Vagina (tissue), 2 donors: Measurements from ENCODE around the gene SOX4.

Source experiments
- POLR2A ChIP-seq, 2 donors: fragments of 450-650 bp; IDR thresholded peaks; one replicate each; pipeline ENCODE4 v1.6.1; 2017; ENCODE audit warnings: antibody characterized with exemption in 2 of 2, mild to moderate bottlenecking in 2 of 2, moderate library complexity in 2 of 2
- TF ChIP-seq, protein P1 (sequence below), 3 experiments: fragments of 450-650 bp in 2 of 3; fragments of 200-600 bp in 1 of 3; sonication (generic) in 1 of 3; IDR thresholded peaks; one replicate each; pipeline ENCODE4 v1.5.1; 2017 to 2019; ENCODE audit warnings: antibody characterized with exemption in 3 of 3, mild to moderate bottlenecking in 2 of 3, moderate library complexity in 2 of 3

DNA sequence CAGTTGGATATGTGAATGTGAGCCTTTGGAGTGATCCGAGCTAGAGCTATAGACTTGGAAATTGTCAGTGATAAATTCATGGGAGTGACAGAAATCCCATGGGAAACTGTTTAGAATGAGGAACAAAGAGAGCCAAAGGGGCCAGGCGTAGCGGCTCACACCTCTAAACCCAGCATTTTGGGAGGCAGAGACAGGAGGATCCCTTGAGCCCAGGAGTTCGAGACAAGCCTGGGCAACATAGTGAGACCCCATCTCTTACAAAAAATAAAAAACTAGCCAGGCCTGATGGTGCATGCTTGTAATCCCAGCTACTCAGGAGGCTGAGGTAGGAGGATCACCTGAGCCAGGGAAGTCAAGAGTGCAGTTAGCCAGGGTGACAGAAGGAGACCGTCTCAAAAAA is 39.3 kb upstream of the SOX4 start:
- TF ChIP-seq, protein P1, sequence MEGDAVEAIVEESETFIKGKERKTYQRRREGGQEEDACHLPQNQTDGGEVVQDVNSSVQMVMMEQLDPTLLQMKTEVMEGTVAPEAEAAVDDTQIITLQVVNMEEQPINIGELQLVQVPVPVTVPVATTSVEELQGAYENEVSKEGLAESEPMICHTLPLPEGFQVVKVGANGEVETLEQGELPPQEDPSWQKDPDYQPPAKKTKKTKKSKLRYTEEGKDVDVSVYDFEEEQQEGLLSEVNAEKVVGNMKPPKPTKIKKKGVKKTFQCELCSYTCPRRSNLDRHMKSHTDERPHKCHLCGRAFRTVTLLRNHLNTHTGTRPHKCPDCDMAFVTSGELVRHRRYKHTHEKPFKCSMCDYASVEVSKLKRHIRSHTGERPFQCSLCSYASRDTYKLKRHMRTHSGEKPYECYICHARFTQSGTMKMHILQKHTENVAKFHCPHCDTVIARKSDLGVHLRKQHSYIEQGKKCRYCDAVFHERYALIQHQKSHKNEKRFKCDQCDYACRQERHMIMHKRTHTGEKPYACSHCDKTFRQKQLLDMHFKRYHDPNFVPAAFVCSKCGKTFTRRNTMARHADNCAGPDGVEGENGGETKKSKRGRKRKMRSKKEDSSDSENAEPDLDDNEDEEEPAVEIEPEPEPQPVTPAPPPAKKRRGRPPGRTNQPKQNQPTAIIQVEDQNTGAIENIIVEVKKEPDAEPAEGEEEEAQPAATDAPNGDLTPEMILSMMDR (IDR thresholded peaks at IDR 0.05): no peak
- no peak for TF ChIP-seq POLR2A (IDR thresholded peaks at IDR 0.05)
